Activated CD8-positive, alpha-beta T cell treated with anti-CD3 and anti-CD28 coated beads for 36 hours (primary cell): Measurements from ENCODE around the gene INAFM1. TPM values are rescaled to one million over a fixed set of nuclear protein-coding genes. Genes with fewer than 3 reads are reported as not detected.

Experiments used
- ATAC-seq: fragments of 200-7000 bp; cut with Tn5 transposase; one replicate; pipeline ENCODE4 v1.10.0; 2021; ENCODE audit warnings: mild to moderate bottlenecking, moderate library complexity
- CTCF ChIA-PET: fragments of 350-600 bp; sonication (Branson Sonifier 250); formaldehyde crosslinking; loops from one replicate; lab custom pipeline; 2021; ENCODE audit warnings: antibody characterized with exemption; lab: Charles Lee
- POLR2A ChIA-PET: fragments of 350-600 bp; sonication (Branson Sonifier 250); formaldehyde crosslinking; loops from one replicate; lab custom pipeline; 2021; ENCODE audit warnings: antibody characterized with exemption; lab: Charles Lee
- DNase-seq: peaks from one replicate; pipeline ENCODE4 v3.0.0-alpha.2; 2020
- H3K27ac Mint-ChIP-seq: one replicate; pipeline ENCODE4 v1.8.0; 2021; ENCODE audit warnings: mild to moderate bottlenecking, mixed read lengths
- H3K27me3 Mint-ChIP-seq: one replicate; pipeline ENCODE4 v1.8.0; 2021; ENCODE audit warnings: mixed read lengths
- H3K36me3 Mint-ChIP-seq: one replicate; pipeline ENCODE4 v1.8.0; 2021; ENCODE audit warnings: low read depth, mixed read lengths
- H3K4me1 Mint-ChIP-seq: one replicate; pipeline ENCODE4 v1.8.0; 2021; ENCODE audit warnings: low read depth, mixed read lengths
- H3K4me3 Mint-ChIP-seq: one replicate; pipeline ENCODE4 v1.8.0; 2021; ENCODE audit warnings: mild to moderate bottlenecking, moderate library complexity, mixed read lengths
- H3K9me3 Mint-ChIP-seq: one replicate; pipeline ENCODE4 v1.8.0; 2021; ENCODE audit warnings: mixed read lengths
- CTCF ChIP-seq: fragments of 200-600 bp; IDR thresholded peaks from one replicate; pipeline ENCODE4 v1.8.0; 2022; ENCODE audit warnings: antibody characterized with exemption, mild to moderate bottlenecking
- intact Hi-C: fragments of 100-400 bp; cut with micrococcal nuclease; formaldehyde crosslinking; loops from one replicate; pipeline ENCODE4 v1.10.0; 2022
- total RNA-seq, 2 experiments: library from RNA; stranded (reverse); gene quantifications; one replicate each; pipeline ENCODE4 v1.2.3, GENCODE V29; 2021

Gene INAFM1
- total RNA-seq, 2 experiments from 2014 or later = 11.4 to 12.7 TPM

- ATAC-seq (no peak), DNase-seq (no peak)
- no peak overlapping the region for H3K4me3 Mint-ChIP-seq
- no peaks in the 10 kb centered on the region for H3K9me3 Mint-ChIP-seq
- no peaks in the 10 kb centered on the region for H3K27me3 Mint-ChIP-seq
- TF ChIP-seq CTCF = no peak
- peaks cover 20% of the 10 kb centered on the region for H3K36me3 Mint-ChIP-seq
- H3K27ac Mint-ChIP-seq = no peak overlapping the region
- intact Hi-C loops = no loop called here
- peaks cover 9% of the 10 kb centered on the region for H3K4me1 Mint-ChIP-seq
- POLR2A ChIA-PET = no interaction called here
- CTCF ChIA-PET = interaction anchor here (0.5 kb wide), 1 partner anchor 248 kb away, joined by 3 read pairs; no protein-coding TSS in a partner anchor
Observed at GRCh38 chr19:47268028-47268427, 6.7 kb upstream of the INAFM1 start.

GRCh38 chr19:47269596-47269995, 5.1 kb upstream of the INAFM1 start:
- intact Hi-C loops = no loop called here

GRCh38 chr19:47270408-47270807, 4.3 kb upstream of the INAFM1 start:
- ATAC-seq (no peak), DNase-seq (no peak)
- intact Hi-C loops = no loop called here
- H3K27me3 Mint-ChIP-seq = no peaks in the 10 kb centered on the region
- no peak for TF ChIP-seq CTCF
- no peak overlapping the region for H3K27ac Mint-ChIP-seq
- H3K4me3 Mint-ChIP-seq = no peak overlapping the region
- no peaks in the 10 kb centered on the region for H3K9me3 Mint-ChIP-seq
- ChIA-PET POLR2A (interaction anchor here (0.7 kb wide), 1 partner anchor 26 kb away, joined by 3 read pairs; no protein-coding TSS in a partner anchor), CTCF (interaction anchor here (1.4 kb wide), 1 partner anchor 26 kb away, joined by 3 read pairs; no protein-coding TSS in a partner anchor)
- peaks cover 13% of the 10 kb centered on the region for H3K4me1 Mint-ChIP-seq
- H3K36me3 Mint-ChIP-seq = peaks cover 17% of the 10 kb centered on the region

More at GRCh38 chr19:47269596-47269995, 5.1 kb upstream of the INAFM1 start:
- Mint-ChIP-seq H3K9me3 (no peaks in the 10 kb centered on the region), H3K4me3 (no peak overlapping the region), H3K36me3 (peaks cover 17% of the 10 kb centered on the region), H3K4me1 (peaks cover 10% of the 10 kb centered on the region), H3K27ac (no peak overlapping the region), H3K27me3 (no peaks in the 10 kb centered on the region)
- POLR2A ChIA-PET = interaction anchor here (0.6 to 1.4 kb wide), 2 partner anchors 10 to 12 kb away, joined by 4 to 5 read pairs; no protein-coding TSS in a partner anchor
- DNase-seq = no peak
- no peak for TF ChIP-seq CTCF
- no peak for ATAC-seq
- CTCF ChIA-PET = interaction anchor here (0.6 to 1.1 kb wide), 2 partner anchors 26 to 230 kb away, joined by 3 to 6 read pairs; no protein-coding TSS in a partner anchor

GRCh38 chr19:47271949-47272348, 2.7 kb upstream of the INAFM1 start:
- H3K27me3 Mint-ChIP-seq = no peaks in the 10 kb centered on the region
- peaks cover 18% of the 10 kb centered on the region for H3K36me3 Mint-ChIP-seq
- TF ChIP-seq CTCF = no peak
- CTCF ChIA-PET = interaction anchor here (0.9 to 1.4 kb wide), 4 partner anchors 13 to 77 kb away, joined by 3 to 5 read pairs (median 3); partner anchors contain the start of gene DHX34
- no peak for ATAC-seq
- no peak for DNase-seq
- H3K4me3 Mint-ChIP-seq = peak overlapping the region; percentile 92
- intact Hi-C loops = loop anchor here (2.0 kb wide), 1 partner anchor 15 kb away; the partner anchor contains the start of gene CCDC9
- POLR2A ChIA-PET = interaction anchor here (0.9 to 1.2 kb wide), 4 partner anchors 13 to 72 kb away, joined by 3 to 4 read pairs (median 4); no protein-coding TSS in a partner anchor
- H3K27ac Mint-ChIP-seq = peak overlapping the region; percentile 87
- no peaks in the 10 kb centered on the region for H3K9me3 Mint-ChIP-seq
- peaks cover 23% of the 10 kb centered on the region for H3K4me1 Mint-ChIP-seq
